Measurements from ENCODE around the gene CST7. TPM values are rescaled to one million over a fixed set of nuclear protein-coding genes. Genes with fewer than 3 reads are reported as not detected.

CST7 gene
- polyA plus RNA-seq, 1 experiment: not detected

- peaks cover 16% of the 10 kb centered on the region for H3K27me3 ChIP-seq (ENCODE audit: control insufficient read depth, insufficient read depth, low read length)
- TF ChIP-seq, protein P1, sequence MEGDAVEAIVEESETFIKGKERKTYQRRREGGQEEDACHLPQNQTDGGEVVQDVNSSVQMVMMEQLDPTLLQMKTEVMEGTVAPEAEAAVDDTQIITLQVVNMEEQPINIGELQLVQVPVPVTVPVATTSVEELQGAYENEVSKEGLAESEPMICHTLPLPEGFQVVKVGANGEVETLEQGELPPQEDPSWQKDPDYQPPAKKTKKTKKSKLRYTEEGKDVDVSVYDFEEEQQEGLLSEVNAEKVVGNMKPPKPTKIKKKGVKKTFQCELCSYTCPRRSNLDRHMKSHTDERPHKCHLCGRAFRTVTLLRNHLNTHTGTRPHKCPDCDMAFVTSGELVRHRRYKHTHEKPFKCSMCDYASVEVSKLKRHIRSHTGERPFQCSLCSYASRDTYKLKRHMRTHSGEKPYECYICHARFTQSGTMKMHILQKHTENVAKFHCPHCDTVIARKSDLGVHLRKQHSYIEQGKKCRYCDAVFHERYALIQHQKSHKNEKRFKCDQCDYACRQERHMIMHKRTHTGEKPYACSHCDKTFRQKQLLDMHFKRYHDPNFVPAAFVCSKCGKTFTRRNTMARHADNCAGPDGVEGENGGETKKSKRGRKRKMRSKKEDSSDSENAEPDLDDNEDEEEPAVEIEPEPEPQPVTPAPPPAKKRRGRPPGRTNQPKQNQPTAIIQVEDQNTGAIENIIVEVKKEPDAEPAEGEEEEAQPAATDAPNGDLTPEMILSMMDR (IDR thresholded peaks at IDR 0.05; ENCODE audit: low read depth, low read length): no peak
- no peaks in the 10 kb centered on the region; the same call in 1 of the 2 replicates for H3K9me3 ChIP-seq (ENCODE audit: control insufficient read depth, insufficient read depth, low read length)
- no peak for DNase-seq (ENCODE audit: low read depth, low spot score)
- H3K4me3 ChIP-seq (ENCODE audit: low read depth, low read length): no peak overlapping the region
- CTCF ChIA-PET: interaction anchor here (0.6 to 7.9 kb wide), 9 partner anchors 8 to 403 kb away, joined by 3 to 147 read pairs (median 4); no protein-coding TSS in a partner anchor
- no peak overlapping the region for H3K27ac ChIP-seq (ENCODE audit: low read depth, low read length)
- POLR2A ChIA-PET: no interaction called here
Measured at GRCh38 chr20:24995741-24996448, 46.8 kb downstream of the CST7 start.

DNA sequence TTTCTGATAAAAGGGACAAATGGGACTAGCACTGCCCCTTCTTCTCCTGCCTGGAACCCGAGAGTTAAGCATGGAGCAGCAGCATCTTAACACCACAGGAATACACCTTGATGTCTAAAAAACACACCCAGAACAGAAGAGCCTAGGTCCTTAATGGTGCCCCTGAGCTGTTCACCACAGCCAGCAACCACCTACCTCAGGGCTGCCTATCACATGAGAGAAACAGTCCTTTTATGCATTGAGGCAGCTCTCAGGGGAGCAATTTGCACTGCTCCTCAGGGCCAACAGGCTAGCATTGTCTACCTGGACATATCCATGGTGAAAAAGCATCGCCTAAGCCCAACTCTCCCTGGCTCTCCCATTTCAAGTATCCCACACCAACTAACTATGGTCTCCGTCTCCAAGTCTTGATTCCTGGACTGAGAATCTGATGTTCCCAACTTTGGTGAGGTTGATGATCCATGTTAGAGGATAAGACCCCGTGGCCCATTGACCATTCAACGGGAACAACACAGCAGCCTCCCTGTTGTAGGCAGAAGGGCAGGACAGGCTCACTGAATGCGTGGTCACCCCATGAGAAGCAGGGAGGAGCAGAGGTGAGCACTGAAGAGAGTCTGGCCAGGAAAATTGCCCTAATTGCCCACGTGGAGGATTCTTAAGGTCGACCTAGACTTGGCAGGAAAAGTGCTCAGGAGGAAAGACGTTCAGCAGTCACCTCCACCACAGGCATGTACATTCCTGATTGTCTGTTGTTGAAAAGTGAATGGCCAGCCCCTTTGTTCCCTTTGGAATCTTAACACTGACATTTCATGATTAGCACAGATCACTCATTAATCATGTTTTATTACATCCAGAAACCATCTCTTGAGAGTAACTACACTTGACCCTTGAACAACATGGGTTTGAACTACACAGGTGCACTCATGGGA is 47.6 kb downstream of the CST7 start:
- H3K27me3 ChIP-seq (ENCODE audit: control insufficient read depth, insufficient read depth, low read length): peaks cover 16% of the 10 kb centered on the region
- no peak for DNase-seq (ENCODE audit: low read depth, low spot score)
- no peak overlapping the region for H3K27ac ChIP-seq (ENCODE audit: low read depth, low read length)
- no peak overlapping the region for H3K4me3 ChIP-seq (ENCODE audit: low read depth, low read length)
- TF ChIP-seq, protein P1 (IDR thresholded peaks at IDR 0.05; ENCODE audit: low read depth, low read length): no peak
- ChIA-PET CTCF (interaction anchor here (0.7 to 7.9 kb wide), 6 partner anchors 12 to 402 kb away, joined by 3 to 147 read pairs (median 5); no protein-coding TSS in a partner anchor), POLR2A (no interaction called here)
- H3K9me3 ChIP-seq (ENCODE audit: control insufficient read depth, insufficient read depth, low read length): no peaks in the 10 kb centered on the region; the same call in 1 of the 2 replicates

DNA sequence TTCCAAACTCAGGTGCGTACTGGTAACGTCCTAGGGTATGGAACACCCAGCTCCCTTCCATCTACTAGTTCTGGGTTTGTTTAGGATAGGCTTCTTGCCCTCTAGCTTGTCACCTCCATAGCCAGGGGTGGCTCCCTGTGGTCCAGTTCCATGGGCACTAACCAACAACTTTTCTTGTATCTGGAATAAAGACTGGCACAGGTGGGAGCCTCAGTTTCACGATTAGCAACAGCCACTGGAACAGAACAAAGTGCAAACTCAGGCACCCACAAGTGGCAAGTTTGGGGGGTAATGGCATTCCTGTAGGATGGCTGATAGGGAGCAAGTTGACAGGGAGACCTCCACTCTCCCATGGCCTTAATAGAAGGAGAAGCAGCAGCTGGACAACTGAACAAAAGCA is 49.1 kb downstream of the CST7 start:
- Histone ChIP-seq H3K27ac (ENCODE audit: low read depth, low read length) (no peak overlapping the region), H3K9me3 (ENCODE audit: control insufficient read depth, insufficient read depth, low read length) (no peaks in the 10 kb centered on the region), H3K4me3 (ENCODE audit: low read depth, low read length) (no peak overlapping the region), H3K27me3 (ENCODE audit: control insufficient read depth, insufficient read depth, low read length) (peaks cover 16% of the 10 kb centered on the region)
- POLR2A ChIA-PET: no interaction called here
- CTCF ChIA-PET: interaction anchor here (1.1 to 7.9 kb wide), 2 partner anchors 64 to 180 kb away, joined by 3 to 147 read pairs; no protein-coding TSS in a partner anchor
- no peak for DNase-seq (ENCODE audit: low read depth, low spot score)
- TF ChIP-seq, protein P1 (IDR thresholded peaks at IDR 0.05; ENCODE audit: low read depth, low read length): no peak

- TF ChIP-seq, protein P1 (IDR thresholded peaks at IDR 0.05; ENCODE audit: low read depth, low read length): no peak
- DNase-seq (ENCODE audit: low read depth, low spot score): no peak
Measured at GRCh38 chr20:24998631-24999445, 49.8 kb downstream of the CST7 start.

More at GRCh38 chr20:24998631-24999445, 49.8 kb downstream of the CST7 start:
- ChIA-PET CTCF (interaction anchor here (0.7 to 7.9 kb wide), 2 partner anchors 64 to 191 kb away, joined by 3 to 147 read pairs; no protein-coding TSS in a partner anchor), POLR2A (no interaction called here)
- peaks cover 16% of the 10 kb centered on the region for H3K27me3 ChIP-seq (ENCODE audit: control insufficient read depth, insufficient read depth, low read length)
- H3K4me3 ChIP-seq (ENCODE audit: low read depth, low read length): no peak overlapping the region
- no peak overlapping the region for H3K27ac ChIP-seq (ENCODE audit: low read depth, low read length)
- H3K9me3 ChIP-seq (ENCODE audit: control insufficient read depth, insufficient read depth, low read length): no peaks in the 10 kb centered on the region

All from AG04450 (cell line).